ENCODE results near the gene RAPGEF1.

DNA sequence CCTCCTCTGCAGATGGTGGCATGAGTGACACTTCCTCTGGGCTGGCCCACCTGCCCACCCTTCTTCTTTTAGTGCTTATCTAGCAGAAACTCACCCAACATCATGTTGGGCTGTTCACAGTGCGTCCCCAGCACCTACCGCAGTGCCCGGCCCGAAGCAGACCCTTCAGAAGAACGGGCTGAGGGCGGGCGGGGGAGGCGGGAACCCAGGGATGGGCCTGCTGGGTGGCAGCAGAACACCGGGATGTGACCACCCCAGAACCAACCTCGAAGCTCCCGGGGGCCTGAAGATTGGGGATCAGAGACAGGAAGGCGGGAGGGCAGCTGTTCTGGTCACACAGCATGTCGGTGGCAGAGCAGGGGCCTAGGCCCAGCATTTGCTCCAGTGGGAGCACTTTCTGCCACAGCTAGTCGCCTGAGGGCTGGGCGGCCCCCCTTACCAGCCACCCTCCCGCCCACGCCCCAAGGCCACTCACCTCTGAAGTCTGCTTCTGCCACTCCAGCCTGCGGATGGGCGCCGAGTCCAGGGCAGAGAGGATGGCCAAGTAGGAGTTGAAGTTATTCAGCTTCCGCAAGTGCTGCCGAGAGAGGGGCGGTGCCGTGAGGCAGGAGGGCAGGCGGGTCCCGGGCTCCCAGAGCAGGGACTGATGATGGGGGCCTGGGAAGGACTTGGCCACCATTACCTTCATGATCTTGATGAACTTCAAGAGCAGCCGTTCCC, 155.9 kb downstream of the RAPGEF1 start:
- TF ChIP-seq POLR2AphosphoS5 (IDR thresholded peaks at IDR 0.05; ENCODE audit: low read depth, low read length) (no peak), POLR2A (IDR thresholded peaks at IDR 0.05; ENCODE audit: low read depth, low read length) (no peak), TAF1 (IDR thresholded peaks at IDR 0.05; ENCODE audit: low read depth, low read length) (no peak), SPI1 (IDR thresholded peaks at IDR 0.05; ENCODE audit: low read depth, low read length) (no peak)
